Panc1 (cell line): Measurements from ENCODE around the gene HSDL1. TPM values are rescaled to one million over a fixed set of nuclear protein-coding genes. Genes with fewer than 3 reads are reported as not detected.

Source experiments
- ATAC-seq: fragments of 200-7000 bp; cut with Tn5 transposase; 2 replicates; pipeline ENCODE4 v1.9.1; 2020; ENCODE audit warnings: mild to moderate bottlenecking, moderate library complexity
- BruUV-seq: library from RNA; stranded (reverse); fragments of 400-500 nt; replicated peaks from 2 replicates; lab custom pipeline; 2021; lab: Mats Ljungman, UMichigan
- CTCF ChIA-PET: fragments of 300-600 bp; sonication (Branson Sonifier 250); formaldehyde crosslinking; loops from one replicate; lab custom pipeline; 2022; ENCODE audit warnings: antibody characterized with exemption; lab: Charles Lee
- POLR2A ChIA-PET: fragments of 300-600 bp; sonication (Branson Sonifier 250); formaldehyde crosslinking; loops from one replicate; lab custom pipeline; 2022; ENCODE audit warnings: antibody characterized with exemption; lab: Charles Lee
- DNase-seq: peaks from one replicate; pipeline ENCODE4 v3.0.0-alpha.2; 2010; ENCODE audit warnings: low read depth, low spot score
- H3K27ac ChIP-seq: 2 replicates; pipeline ENCODE4 v1.5.1; 2011; ENCODE audit warnings: mild to moderate bottlenecking, low read length, inconsistent platforms
- H3K27me3 ChIP-seq: fragments of 200-500 bp; sonication (Bioruptor generic); 2 replicates; pipeline ENCODE4 v1.6.0; 2014; ENCODE audit warnings: low read length, inconsistent platforms; ENCODE audit not compliant: control insufficient read depth, insufficient read depth
- H3K36me3 ChIP-seq: fragments of 200-500 bp; sonication (Bioruptor generic); 2 replicates; pipeline ENCODE4 v1.5.1; 2014; ENCODE audit warnings: inconsistent platforms, mild to moderate bottlenecking, low read length, moderate library complexity; ENCODE audit not compliant: control insufficient read depth, insufficient read depth
- H3K4me1 ChIP-seq: 2 replicates; pipeline ENCODE4 v1.5.1; 2011; ENCODE audit warnings: inconsistent platforms, mild to moderate bottlenecking, low read length, moderate library complexity; ENCODE audit not compliant: control insufficient read depth, insufficient read depth
- H3K4me3 ChIP-seq, 2 experiments: 2 replicates each; pipeline ENCODE4 v1.5.1; 2011 to 2012; ENCODE audit warnings: low read depth in 2 of 2, low read length in 2 of 2, mild to moderate bottlenecking in 2 of 2, inconsistent platforms in 1 of 2, moderate library complexity in 1 of 2
- H3K9me3 ChIP-seq: fragments of 200-500 bp; sonication (Bioruptor generic); 2 replicates; pipeline ENCODE4 v1.5.1; 2014; ENCODE audit warnings: low read depth, mild to moderate bottlenecking, inconsistent platforms, low read length, moderate library complexity; ENCODE audit not compliant: control insufficient read depth, insufficient read depth
- CTCF ChIP-seq: fragments of 450-650 bp; IDR thresholded peaks from 2 replicates; pipeline ENCODE4 v1.5.1; 2017; ENCODE audit warnings: mild to moderate bottlenecking
- POLR2AphosphoS5 ChIP-seq: IDR thresholded peaks from 2 replicates; pipeline ENCODE4 v1.6.1; 2012; ENCODE audit warnings: mild to moderate bottlenecking, low read depth, low read length, moderate library complexity
- REST ChIP-seq, 2 experiments: IDR thresholded peaks; 2 replicates each; pipeline ENCODE4 v1.6.1; 2011 to 2012; ENCODE audit warnings: low read depth in 2 of 2, control low read depth in 1 of 2, low read length in 1 of 2, mild to moderate bottlenecking in 1 of 2, moderate library complexity in 1 of 2; ENCODE audit not compliant: insufficient read depth in 1 of 2
- SIN3A ChIP-seq: IDR thresholded peaks from 2 replicates; pipeline ENCODE4 v1.6.1; 2012; ENCODE audit warnings: low read depth, mild to moderate bottlenecking, low read length, moderate library complexity, borderline replicate concordance; ENCODE audit not compliant: insufficient read depth
- TCF7L2 ChIP-seq: IDR thresholded peaks from 2 replicates; pipeline ENCODE4 v1.6.1; 2011; ENCODE audit warnings: mild to moderate bottlenecking, low read depth, low read length, inconsistent platforms
- in situ Hi-C: cut with HindIII; loops from 2 replicates; pipeline ENCODE4 v1.10.0; 2016; ENCODE audit warnings: low sequenced_read_pairs, low pct_unique_long_range_greater_than_20kb
- intact Hi-C: fragments of 100-400 bp; cut with micrococcal nuclease; formaldehyde crosslinking; loops from one replicate; pipeline ENCODE4 v1.10.0; 2022; ENCODE audit not compliant: unreplicated experiment
- total RNA-seq: library from RNA; stranded (reverse); gene quantifications from one replicate; pipeline ENCODE4 v1.2.1, GENCODE V29; 2021; ENCODE audit not compliant: unreplicated experiment

The HSDL1 gene
- total RNA-seq, 1 experiment from 2014 or later: 24.6 TPM

GRCh38 chr16:84086341-84086740 lies 58.6 kb downstream of the HSDL1 start:
- no peaks in the 10 kb centered on the region for H3K4me1 ChIP-seq
- no peaks in the 10 kb centered on the region for H3K27me3 ChIP-seq
- no peak for DNase-seq
- intact Hi-C loops: no loop called here
- H3K36me3 ChIP-seq: peaks cover 7% of the 10 kb centered on the region
- ChIA-PET CTCF (interaction anchor here (0.9 kb wide), 1 partner anchor 101 kb away, joined by 3 read pairs; the partner anchor contains the start of gene TAF1C), POLR2A (no interaction called here)
- H3K27ac ChIP-seq: no peak overlapping the region
- no TSS peak for BruUV-seq
- H3K4me3 ChIP-seq: no peak overlapping the region
- in situ Hi-C loops: no loop called here
- TF ChIP-seq REST (IDR thresholded peaks at IDR 0.05; ENCODE audit: insufficient read depth in 1 of 2, low read depth in 2 of 2, low read length in 1 of 2): no peak
- TF ChIP-seq POLR2AphosphoS5: no peak
- TF ChIP-seq TCF7L2: no peak
- TF ChIP-seq SIN3A: no peak
- no peak for TF ChIP-seq CTCF
- ATAC-seq: no peak
- no peaks in the 10 kb centered on the region for H3K9me3 ChIP-seq

GRCh38 chr16:84085773-84086172 lies 59.2 kb downstream of the HSDL1 start:
- ATAC-seq (no peak), DNase-seq (no peak)
- no peak for TF ChIP-seq SIN3A
- no peak for TF ChIP-seq CTCF
- ChIA-PET POLR2A (no interaction called here), CTCF (interaction anchor here (0.6 kb wide), 1 partner anchor 71 kb away, joined by 6 read pairs; no protein-coding TSS in a partner anchor)
- Histone ChIP-seq H3K27me3 (no peaks in the 10 kb centered on the region), H3K4me3 (no peak overlapping the region), H3K27ac (no peak overlapping the region), H3K4me1 (no peaks in the 10 kb centered on the region), H3K36me3 (peaks cover 7% of the 10 kb centered on the region), H3K9me3 (no peaks in the 10 kb centered on the region)
- in situ Hi-C loops: no loop called here
- intact Hi-C loops: no loop called here
- BruUV-seq: no TSS peak
